ENCODE results near the gene ZNF862. TPM values are rescaled to one million over a fixed set of nuclear protein-coding genes. Genes with fewer than 3 reads are reported as not detected.

ZNF862 gene
- total RNA-seq, 1 donor from 2014 or later: 10.1 TPM

GRCh38 chr7:149806726-149807125, 31.4 kb upstream of the ZNF862 start:
- intact Hi-C loops (cut with DNase I): no loop called here
- DNase-seq (ENCODE audit: missing footprints) (no peak), ATAC-seq (no peak)

GRCh38 chr7:149808311-149808710, 29.9 kb upstream of the ZNF862 start:
- intact Hi-C loops (cut with DNase I): no loop called here

GRCh38 chr7:149809215-149809614, 29.0 kb upstream of the ZNF862 start:
- DNase-seq (ENCODE audit: missing footprints): peak; percentile 82
- intact Hi-C loops (cut with DNase I): no loop called here
- ATAC-seq: peak; percentile 64

More at GRCh38 chr7:149808311-149808710, 29.9 kb upstream of the ZNF862 start:
- DNase-seq (ENCODE audit: missing footprints) (no peak), ATAC-seq (no peak)

- DNase-seq (ENCODE audit: missing footprints) (no peak), ATAC-seq (no peak)
- intact Hi-C loops (cut with DNase I): no loop called here
Observed at GRCh38 chr7:149811221-149811620, 27.0 kb upstream of the ZNF862 start.

GRCh38 chr7:149811831-149812490, 26.2 kb upstream of the ZNF862 start:
- DNase-seq (ENCODE audit: missing footprints): no peak
- intact Hi-C loops (cut with DNase I): no loop called here

GRCh38 chr7:149813254-149814035, 24.7 kb upstream of the ZNF862 start:
- intact Hi-C loops (cut with DNase I): no loop called here
- no peak for ATAC-seq
- no peak for DNase-seq (ENCODE audit: missing footprints)

More at GRCh38 chr7:149811831-149812490, 26.2 kb upstream of the ZNF862 start:
- ATAC-seq: no peak

- intact Hi-C loops (cut with DNase I): no loop called here
- ATAC-seq: no peak
- DNase-seq (ENCODE audit: missing footprints): peak; percentile 23
Observed at GRCh38 chr7:149814494-149814893, 23.7 kb upstream of the ZNF862 start.

- DNase-seq (ENCODE audit: missing footprints) (peak; percentile 57), ATAC-seq (no peak)
- intact Hi-C loops (cut with DNase I): no loop called here
Observed at GRCh38 chr7:149815121-149815520, 23.1 kb upstream of the ZNF862 start.

GRCh38 chr7:149815661-149816266, 22.4 kb upstream of the ZNF862 start:
- ATAC-seq (no peak), DNase-seq (ENCODE audit: missing footprints) (peak; percentile 26)

GRCh38 chr7:149816267-149816751, 21.9 kb upstream of the ZNF862 start:
- intact Hi-C loops (cut with DNase I): no loop called here
- ATAC-seq: no peak
- DNase-seq (ENCODE audit: missing footprints): peak; percentile 37

More at GRCh38 chr7:149815661-149816266, 22.4 kb upstream of the ZNF862 start:
- intact Hi-C loops (cut with DNase I): no loop called here

GRCh38 chr7:149816794-149817193, 21.4 kb upstream of the ZNF862 start:
- intact Hi-C loops (cut with DNase I): no loop called here
- peak; percentile 22 for DNase-seq (ENCODE audit: missing footprints)
- no peak for ATAC-seq

- intact Hi-C loops (cut with DNase I): no loop called here
- no peak for ATAC-seq
- DNase-seq (ENCODE audit: missing footprints): peak; percentile 49
Observed at GRCh38 chr7:149817301-149817771, 20.8 kb upstream of the ZNF862 start.

- DNase-seq (ENCODE audit: missing footprints): peak; percentile 41
- intact Hi-C loops (cut with DNase I): no loop called here
- no peak for ATAC-seq
Observed at GRCh38 chr7:149817836-149818535, 20.2 kb upstream of the ZNF862 start.

- intact Hi-C loops (cut with DNase I): no loop called here
- peak; percentile 59 for DNase-seq (ENCODE audit: missing footprints)
- ATAC-seq: no peak
Observed at GRCh38 chr7:149818536-149818840, 19.7 kb upstream of the ZNF862 start.

GRCh38 chr7:149819141-149819960, 18.8 kb upstream of the ZNF862 start:
- ATAC-seq (no peak), DNase-seq (ENCODE audit: missing footprints) (peak; percentile 63)
- intact Hi-C loops (cut with DNase I): no loop called here

GRCh38 chr7:149819961-149820340, 18.2 kb upstream of the ZNF862 start:
- ATAC-seq (no peak), DNase-seq (ENCODE audit: missing footprints) (peak; percentile 7)
- intact Hi-C loops (cut with DNase I): no loop called here

GRCh38 chr7:149820622-149821190, 17.5 kb upstream of the ZNF862 start:
- ATAC-seq (no peak), DNase-seq (ENCODE audit: missing footprints) (peak; percentile 66)
- intact Hi-C loops (cut with DNase I): no loop called here

Data from Right ventricle myocardium inferior (tissue), 1 donor.